HG03460 (cell line): Measurements from ENCODE around the gene TLE5.

Experiments
- ATAC-seq: cut with Tn5 transposase; IDR thresholded peaks from one replicate; pipeline ENCODE4 v1.9.1; 2021; ENCODE audit not compliant: unreplicated experiment

The TLE5 gene

DNA sequence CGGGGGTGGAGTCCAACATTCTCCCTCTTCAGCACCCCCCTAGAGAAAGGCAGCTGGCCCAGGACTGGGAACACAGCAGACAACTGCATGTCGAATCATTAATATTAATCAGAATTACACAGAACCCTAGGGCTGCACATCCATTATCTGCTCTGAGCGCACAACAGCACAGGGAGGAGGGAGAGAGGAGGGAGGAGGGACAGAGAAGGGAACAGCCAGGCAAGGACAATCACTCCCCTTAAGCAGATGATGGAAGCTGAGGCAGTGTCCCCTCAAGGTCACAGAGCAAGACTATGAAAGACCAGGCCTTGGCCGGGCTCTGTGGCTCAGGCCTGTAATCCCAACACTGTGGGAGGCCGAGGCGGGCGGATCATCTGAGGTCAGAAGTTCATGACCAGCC lies 59.2 kb downstream of the TLE5 start:
- no peak for ATAC-seq
